HT-29 (cell line): Measurements from ENCODE around the gene METTL1. TPM values are rescaled to one million over a fixed set of nuclear protein-coding genes. Genes with fewer than 3 reads are reported as not detected.
A peak's percentile ranks its signal among the peaks of the same experiment; 100 is the strongest.

ENCODE experiments used
- DNase-seq: peaks from one replicate; pipeline ENCODE4 v3.0.0-alpha.2; 2015; ENCODE audit warnings: low spot score
- total RNA-seq: library from RNA; depleted of rRNA; stranded (reverse); fragments of >200 nt; shearing (Covaris generic); gene quantifications from 2 replicates; pipeline ENCODE4 v1.2.3, GENCODE V29; 2014

METTL1 gene
- total RNA-seq, 1 experiment from 2014 or later: 25.7 TPM

GRCh38 chr12:57754411-57755193 is 17.3 kb downstream of the METTL1 start, which contains the start of gene MARCHF9:
TSS of gene MARCHF9 (plus strand) at chr12:57755103. CDS start at chr12:57755529, 426 bp downstream.
- DNase-seq: peak; percentile 75

- DNase-seq: no peak
Measured at GRCh38 chr12:57753756-57754337, 18.1 kb downstream of the METTL1 start.

GRCh38 chr12:57752668-57753000 is 19.3 kb downstream of the METTL1 start:
- no peak for DNase-seq

- DNase-seq: peak; percentile 98
Measured at GRCh38 chr12:57751788-57752667, 19.9 kb downstream of the METTL1 start, which contains the start of gene CDK4. TSS of gene CDK4 (minus strand) at chr12:57752310. CDS start at chr12:57751717, 593 bp downstream.

- DNase-seq: no peak
Measured at GRCh38 chr12:57751432-57751787, 20.5 kb downstream of the METTL1 start.

GRCh38 chr12:57750561-57751431 is 21.1 kb downstream of the METTL1 start:
- DNase-seq: no peak

- DNase-seq: no peak
Measured at GRCh38 chr12:57749061-57749460, 22.8 kb downstream of the METTL1 start.

GRCh38 chr12:57746025-57746424 is 25.9 kb downstream of the METTL1 start:
- no peak for DNase-seq

- DNase-seq: no peak
Measured at GRCh38 chr12:57745485-57745881, 26.4 kb downstream of the METTL1 start.

GRCh38 chr12:57744777-57745484 is 27.0 kb downstream of the METTL1 start, which contains the start of gene TSPAN31:
TSS of gene TSPAN31 (plus strand) at chr12:57745039. CDS start at chr12:57745155, 116 bp downstream.
- DNase-seq: peak; percentile 99

GRCh38 chr12:57744194-57744776 is 27.6 kb downstream of the METTL1 start:
- no peak for DNase-seq

GRCh38 chr12:57743769-57744168 is 28.1 kb downstream of the METTL1 start:
- no peak for DNase-seq

GRCh38 chr12:57741844-57742738 is 29.8 kb downstream of the METTL1 start:
- DNase-seq: peak; percentile 37

GRCh38 chr12:57741413-57741789 is 30.5 kb downstream of the METTL1 start:
- DNase-seq: no peak

GRCh38 chr12:57740656-57741412 is 31.1 kb downstream of the METTL1 start:
- no peak for DNase-seq

- no peak for DNase-seq
Measured at GRCh38 chr12:57739914-57740538, 31.9 kb downstream of the METTL1 start.

GRCh38 chr12:57739387-57739786 is 32.5 kb downstream of the METTL1 start:
- DNase-seq: no peak
